NCI-H446 treated with DMSO at 0.1 percent for 48 hours (cell line): ENCODE results near the gene C17orf113.
A peak's percentile ranks its signal among the peaks of the same experiment; 100 is the strongest.

Experiments
- DNase-seq: peaks from one replicate; lab custom pipeline; 2025; lab: John Stamatoyannopoulos, UW

C17orf113 gene

GRCh38 chr17:42050393-42051012, at the start of gene C17orf113:
Gene C17orf113 (minus strand): TSS chr17:42050601. CDS start chr17:42043376, 7,225 bp downstream.
- DNase-seq, result peak; percentile 9

GRCh38 chr17:42098730-42099399, 48.5 kb upstream of the C17orf113 start:
- DNase-seq, result no peak

- DNase-seq, result no peak
Observed at GRCh38 chr17:42097691-42098631, 47.6 kb upstream of the C17orf113 start, which contains the start of gene ZNF385C. Gene ZNF385C (minus strand): TSS chr17:42098473. CDS start chr17:42063056, 35,417 bp downstream.

GRCh38 chr17:42096360-42097111, 46.1 kb upstream of the C17orf113 start:
- DNase-seq, result no peak

GRCh38 chr17:42094375-42095069, 44.1 kb upstream of the C17orf113 start:
- DNase-seq, result no peak

GRCh38 chr17:42092939-42093338, 42.5 kb upstream of the C17orf113 start:
- DNase-seq, result no peak

- DNase-seq, result no peak
Observed at GRCh38 chr17:42090964-42091790, 40.8 kb upstream of the C17orf113 start.

- DNase-seq, result no peak
Observed at GRCh38 chr17:42088736-42089135, 38.3 kb upstream of the C17orf113 start.

GRCh38 chr17:42087736-42088705, 37.6 kb upstream of the C17orf113 start:
- DNase-seq, result no peak

GRCh38 chr17:42087042-42087701, 36.8 kb upstream of the C17orf113 start:
- no peak for DNase-seq

GRCh38 chr17:42081516-42082129, 31.2 kb upstream of the C17orf113 start:
- DNase-seq, result no peak

GRCh38 chr17:42079541-42079940, 29.1 kb upstream of the C17orf113 start:
- DNase-seq, result no peak

GRCh38 chr17:42078396-42079043, 28.1 kb upstream of the C17orf113 start:
- DNase-seq, result no peak

GRCh38 chr17:42077755-42078154, 27.4 kb upstream of the C17orf113 start:
- no peak for DNase-seq

GRCh38 chr17:42076797-42077559, 26.6 kb upstream of the C17orf113 start:
- no peak for DNase-seq

GRCh38 chr17:42075789-42076188, 25.4 kb upstream of the C17orf113 start:
- DNase-seq, result no peak
